Activated naive CD4-positive, alpha-beta T cell treated with anti-CD3 and anti-CD28 coated beads, Interleukin-2, amount 10 ng/mL, durations not matched to agents 7 days and 5 days (primary cell): Measurements from ENCODE around the gene PDE4DIP.
"Not testable (repeated sequence)": the region's sequence is repeated elsewhere in the genome, so short reads cannot be mapped to it uniquely, and the experiment has no call there.

Source experiments
- CTCF ChIA-PET: fragments of 350-600 bp; sonication (Branson Sonifier 250); formaldehyde crosslinking; loops from one replicate; lab custom pipeline; 2021; ENCODE audit warnings: antibody characterized with exemption; lab: Charles Lee
- DNase-seq: peaks from one replicate; pipeline ENCODE4 v3.0.0-alpha.2; 2020
- H3K27ac Mint-ChIP-seq: one replicate; pipeline ENCODE4 v1.8.0; 2021; ENCODE audit warnings: mild to moderate bottlenecking, moderate library complexity, mixed read lengths
- H3K27me3 Mint-ChIP-seq: one replicate; pipeline ENCODE4 v1.8.0; 2021; ENCODE audit warnings: mild to moderate bottlenecking, mixed read lengths
- H3K36me3 Mint-ChIP-seq: one replicate; pipeline ENCODE4 v1.8.0; 2021; ENCODE audit warnings: mixed read lengths
- H3K4me1 Mint-ChIP-seq: one replicate; pipeline ENCODE4 v1.8.0; 2021; ENCODE audit warnings: mixed read lengths
- H3K4me3 Mint-ChIP-seq: one replicate; pipeline ENCODE4 v1.8.0; 2021; ENCODE audit warnings: mild to moderate bottlenecking, moderate library complexity, mixed read lengths
- H3K9me3 Mint-ChIP-seq: one replicate; pipeline ENCODE4 v1.8.0; 2021; ENCODE audit warnings: mixed read lengths

Gene PDE4DIP

GRCh38 chr1:148854063-148854462 is 9.8 kb downstream of the PDE4DIP start:
- CTCF ChIA-PET, H3K4me1 Mint-ChIP-seq: not testable (repeated sequence)

GRCh38 chr1:148855367-148855766 is 11.1 kb downstream of the PDE4DIP start:
- H3K27ac Mint-ChIP-seq, DNase-seq, H3K27me3 Mint-ChIP-seq, H3K9me3 Mint-ChIP-seq, CTCF ChIA-PET, H3K4me3 Mint-ChIP-seq, H3K36me3 Mint-ChIP-seq, H3K4me1 Mint-ChIP-seq: not testable (repeated sequence)

More at GRCh38 chr1:148854063-148854462, 9.8 kb downstream of the PDE4DIP start:
- not testable (repeated sequence) for H3K27ac Mint-ChIP-seq, DNase-seq, H3K4me3 Mint-ChIP-seq, H3K27me3 Mint-ChIP-seq, H3K36me3 Mint-ChIP-seq, H3K9me3 Mint-ChIP-seq

GRCh38 chr1:148860049-148860448 is 15.8 kb downstream of the PDE4DIP start:
- H3K27ac Mint-ChIP-seq, H3K4me1 Mint-ChIP-seq, H3K36me3 Mint-ChIP-seq, H3K27me3 Mint-ChIP-seq, CTCF ChIA-PET, H3K9me3 Mint-ChIP-seq, H3K4me3 Mint-ChIP-seq, DNase-seq: not testable (repeated sequence)

GRCh38 chr1:148860579-148861259 is 16.5 kb downstream of the PDE4DIP start:
- DNase-seq, H3K9me3 Mint-ChIP-seq, H3K27me3 Mint-ChIP-seq, H3K27ac Mint-ChIP-seq, CTCF ChIA-PET, H3K4me1 Mint-ChIP-seq, H3K36me3 Mint-ChIP-seq, H3K4me3 Mint-ChIP-seq: not testable (repeated sequence)

- H3K27ac Mint-ChIP-seq, CTCF ChIA-PET, DNase-seq, H3K4me3 Mint-ChIP-seq, H3K4me1 Mint-ChIP-seq, H3K27me3 Mint-ChIP-seq, H3K36me3 Mint-ChIP-seq, H3K9me3 Mint-ChIP-seq: not testable (repeated sequence)
Observed at GRCh38 chr1:148862590-148862989, 18.4 kb downstream of the PDE4DIP start.

- not testable (repeated sequence) for H3K9me3 Mint-ChIP-seq
Observed at GRCh38 chr1:148868924-148869633, 24.9 kb downstream of the PDE4DIP start.

GRCh38 chr1:148869634-148869961 is 25.4 kb downstream of the PDE4DIP start:
- H3K4me1 Mint-ChIP-seq, H3K27ac Mint-ChIP-seq, DNase-seq, H3K36me3 Mint-ChIP-seq, CTCF ChIA-PET, H3K9me3 Mint-ChIP-seq, H3K4me3 Mint-ChIP-seq, H3K27me3 Mint-ChIP-seq: not testable (repeated sequence)

More at GRCh38 chr1:148868924-148869633, 24.9 kb downstream of the PDE4DIP start:
- H3K4me1 Mint-ChIP-seq, H3K27me3 Mint-ChIP-seq, CTCF ChIA-PET, H3K27ac Mint-ChIP-seq, DNase-seq, H3K36me3 Mint-ChIP-seq, H3K4me3 Mint-ChIP-seq: not testable (repeated sequence)

GRCh38 chr1:148874408-148875388 is 30.5 kb downstream of the PDE4DIP start:
- not testable (repeated sequence) for H3K4me1 Mint-ChIP-seq

GRCh38 chr1:148879812-148880416 is 35.7 kb downstream of the PDE4DIP start:
- CTCF ChIA-PET, H3K36me3 Mint-ChIP-seq: not testable (repeated sequence)

More at GRCh38 chr1:148874408-148875388, 30.5 kb downstream of the PDE4DIP start:
- H3K27ac Mint-ChIP-seq, H3K4me3 Mint-ChIP-seq, DNase-seq, CTCF ChIA-PET, H3K27me3 Mint-ChIP-seq, H3K9me3 Mint-ChIP-seq, H3K36me3 Mint-ChIP-seq: not testable (repeated sequence)

GRCh38 chr1:148881261-148881660 is 37.0 kb downstream of the PDE4DIP start:
- H3K4me3 Mint-ChIP-seq, H3K27ac Mint-ChIP-seq, CTCF ChIA-PET, H3K4me1 Mint-ChIP-seq, H3K27me3 Mint-ChIP-seq, H3K36me3 Mint-ChIP-seq, H3K9me3 Mint-ChIP-seq, DNase-seq: not testable (repeated sequence)

More at GRCh38 chr1:148879812-148880416, 35.7 kb downstream of the PDE4DIP start:
- not testable (repeated sequence) for H3K27ac Mint-ChIP-seq, H3K9me3 Mint-ChIP-seq, H3K4me3 Mint-ChIP-seq, DNase-seq, H3K27me3 Mint-ChIP-seq, H3K4me1 Mint-ChIP-seq

- CTCF ChIA-PET, H3K27ac Mint-ChIP-seq, H3K4me1 Mint-ChIP-seq, H3K36me3 Mint-ChIP-seq, H3K9me3 Mint-ChIP-seq, H3K27me3 Mint-ChIP-seq, H3K4me3 Mint-ChIP-seq: not testable (repeated sequence)
- peak; percentile 21 for DNase-seq
Observed at GRCh38 chr1:148885219-148885618, 41.0 kb downstream of the PDE4DIP start.

GRCh38 chr1:148886293-148886692 is 42.1 kb downstream of the PDE4DIP start:
- DNase-seq, H3K27me3 Mint-ChIP-seq, H3K4me3 Mint-ChIP-seq, H3K36me3 Mint-ChIP-seq, CTCF ChIA-PET, H3K9me3 Mint-ChIP-seq, H3K27ac Mint-ChIP-seq, H3K4me1 Mint-ChIP-seq: not testable (repeated sequence)

GRCh38 chr1:148888597-148888996 is 44.4 kb downstream of the PDE4DIP start:
- H3K4me3 Mint-ChIP-seq, DNase-seq, H3K9me3 Mint-ChIP-seq, H3K36me3 Mint-ChIP-seq, H3K27me3 Mint-ChIP-seq, H3K4me1 Mint-ChIP-seq, CTCF ChIA-PET, H3K27ac Mint-ChIP-seq: not testable (repeated sequence)
